Endothelial cell of umbilical vein (primary cell): ENCODE data around the gene ESRRA.

Experiments
- CTCF ChIP-seq, 2 donors: IDR thresholded peaks; 1 replicate in 1 of 2; 2 replicates in 1 of 2; pipeline ENCODE4 v1.5.1; 2011; ENCODE audit warnings: low read length in 2 of 2, mild to moderate bottlenecking in 2 of 2, moderate library complexity in 2 of 2, control low read depth in 1 of 2, inconsistent platforms in 1 of 2, low read depth in 1 of 2; ENCODE audit not compliant: insufficient read depth in 1 of 2; ENCODE audit errors: extremely low read depth in 1 of 2
- POLR2A ChIP-seq: IDR thresholded peaks from 2 replicates; pipeline ENCODE4 v1.6.1; 2012; ENCODE audit warnings: low read depth, mild to moderate bottlenecking, control low read depth, low read length
- POLR2AphosphoS5 ChIP-seq: IDR thresholded peaks from 2 replicates; pipeline ENCODE4 v1.6.1; 2012; ENCODE audit warnings: low read depth, mild to moderate bottlenecking, control low read depth, low read length, moderate library complexity; ENCODE audit not compliant: insufficient read depth

GRCh38 chr11:64306563-64306875 is 1.2 kb downstream of the ESRRA start:
- TF ChIP-seq CTCF (IDR thresholded peaks at IDR 0.05; ENCODE audit: extremely low read depth in 1 of 2, insufficient read depth in 1 of 2, low read depth in 1 of 2, low read length in 2 of 2) (no peak), POLR2A (no peak), POLR2AphosphoS5 (no peak)
